ENCODE data around the gene SH3RF1. TPM values are rescaled to one million over a fixed set of nuclear protein-coding genes. Genes with fewer than 3 reads are reported as not detected.

The SH3RF1 gene
- total RNA-seq, 1 experiment from 2014 or later: 4.0 TPM

- no peak for DNase-seq (ENCODE audit: low spot score)
These were observed 18.2 kb downstream of the SH3RF1 start for GRCh38 chr4:169252339-169253112.

GRCh38 chr4:169251291-169252235 is 19.2 kb downstream of the SH3RF1 start:
- DNase-seq (ENCODE audit: low spot score): no peak

- no peak for DNase-seq (ENCODE audit: low spot score)
These were observed 20.0 kb downstream of the SH3RF1 start for GRCh38 chr4:169250796-169251195.

- no peak for DNase-seq (ENCODE audit: low spot score)
These were observed 20.8 kb downstream of the SH3RF1 start for GRCh38 chr4:169249999-169250398.

- no peak for DNase-seq (ENCODE audit: low spot score)
These were observed 21.4 kb downstream of the SH3RF1 start for GRCh38 chr4:169249214-169249973.

DNA sequence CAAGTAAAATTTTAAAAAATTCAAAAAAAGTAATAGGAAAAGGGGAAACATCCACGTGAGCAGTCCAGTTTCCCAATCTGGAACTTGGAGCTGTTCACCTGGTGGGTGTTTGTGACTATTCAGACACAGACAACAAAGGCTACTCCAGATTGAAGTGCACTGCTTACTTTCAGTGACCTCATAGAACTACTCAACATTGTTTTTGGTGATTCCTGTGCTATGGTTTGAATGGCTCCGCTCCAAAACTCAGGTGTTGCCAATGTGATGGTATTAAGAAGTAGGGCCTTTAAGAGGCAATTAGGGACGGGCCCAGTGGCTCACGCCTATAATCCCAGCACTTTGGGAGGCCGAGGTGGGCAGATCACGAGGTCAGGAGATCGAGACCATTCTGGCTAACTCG is 22.1 kb downstream of the SH3RF1 start:
- DNase-seq (ENCODE audit: low spot score): no peak

- no peak for DNase-seq (ENCODE audit: low spot score)
These were observed 23.8 kb downstream of the SH3RF1 start for GRCh38 chr4:169246957-169247396.

DNA sequence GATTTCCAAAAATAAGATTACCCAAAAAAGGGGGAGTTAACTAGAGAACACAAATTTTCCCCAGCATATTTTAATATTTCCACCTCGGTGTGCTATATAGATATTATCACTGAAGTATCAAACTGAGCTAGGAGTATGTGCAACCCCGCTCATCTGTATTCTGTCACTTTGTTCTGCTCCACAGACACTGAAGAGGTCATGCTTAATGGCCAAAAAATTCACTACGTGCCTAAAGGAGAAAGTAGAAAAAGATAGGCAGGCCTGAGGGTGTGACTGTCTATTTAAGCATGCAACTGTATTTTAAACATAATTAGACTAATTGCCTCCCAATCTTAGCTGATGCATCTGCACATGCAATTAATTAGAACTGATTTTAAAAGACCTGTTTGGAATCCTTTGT is 24.5 kb downstream of the SH3RF1 start:
- no peak for DNase-seq (ENCODE audit: low spot score)

DNA sequence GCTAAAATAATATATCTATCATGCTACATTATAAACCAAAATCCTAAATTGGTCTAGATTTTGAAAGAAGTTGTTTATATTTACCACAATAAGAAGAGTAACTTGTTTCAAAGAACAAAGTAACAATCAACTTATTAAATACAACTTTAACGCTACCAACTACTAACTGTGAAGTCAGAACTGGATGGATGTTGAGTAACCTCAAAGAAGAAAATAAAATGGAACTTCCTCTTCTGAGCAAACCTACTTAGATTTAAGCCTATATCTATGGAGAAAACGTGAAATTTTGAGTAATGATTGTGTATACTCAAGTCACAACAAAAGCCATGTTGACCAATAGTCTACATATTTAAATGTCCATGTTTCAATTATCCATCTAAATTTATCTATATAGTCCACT is 25.7 kb downstream of the SH3RF1 start:
- DNase-seq (ENCODE audit: low spot score): no peak

DNA sequence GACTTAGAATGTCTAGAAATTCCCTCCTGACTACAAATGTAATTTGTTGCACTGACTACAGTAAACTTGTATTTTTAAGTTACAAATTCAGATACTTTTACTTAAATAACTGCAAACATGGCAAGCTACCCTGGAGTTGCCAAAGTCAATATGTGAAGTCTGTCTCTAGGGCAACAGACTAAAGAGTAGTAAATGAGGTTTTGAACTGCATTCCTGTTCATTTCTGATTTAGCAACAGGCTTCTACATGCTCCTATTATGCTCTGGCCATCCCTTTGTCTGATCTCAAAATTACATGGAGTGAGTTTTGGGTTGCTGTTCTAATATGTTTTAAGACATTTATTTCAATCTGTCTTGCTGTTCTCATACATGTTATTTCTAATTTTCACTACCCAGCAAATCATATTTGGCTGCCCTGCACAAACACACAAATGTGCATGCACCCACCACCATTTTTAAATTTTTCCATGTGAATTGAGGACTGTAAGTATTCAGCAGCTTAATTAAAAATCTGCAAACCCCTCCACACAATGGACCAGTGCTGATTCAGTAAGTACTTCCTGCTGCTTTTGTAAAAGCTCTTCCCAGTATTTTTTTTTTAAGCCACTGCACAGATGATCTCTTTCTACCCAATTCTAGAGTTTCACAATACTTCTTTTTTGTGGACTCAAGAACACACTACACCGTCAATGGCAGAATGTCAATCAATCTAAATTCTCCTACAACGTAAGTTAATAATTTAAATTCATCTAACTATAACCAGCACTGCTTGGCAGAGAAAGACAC is 26.7 kb downstream of the SH3RF1 start:
- no peak for DNase-seq (ENCODE audit: low spot score)

- no peak for DNase-seq (ENCODE audit: low spot score)
These were observed 29.3 kb downstream of the SH3RF1 start for GRCh38 chr4:169241464-169241863.

DNA sequence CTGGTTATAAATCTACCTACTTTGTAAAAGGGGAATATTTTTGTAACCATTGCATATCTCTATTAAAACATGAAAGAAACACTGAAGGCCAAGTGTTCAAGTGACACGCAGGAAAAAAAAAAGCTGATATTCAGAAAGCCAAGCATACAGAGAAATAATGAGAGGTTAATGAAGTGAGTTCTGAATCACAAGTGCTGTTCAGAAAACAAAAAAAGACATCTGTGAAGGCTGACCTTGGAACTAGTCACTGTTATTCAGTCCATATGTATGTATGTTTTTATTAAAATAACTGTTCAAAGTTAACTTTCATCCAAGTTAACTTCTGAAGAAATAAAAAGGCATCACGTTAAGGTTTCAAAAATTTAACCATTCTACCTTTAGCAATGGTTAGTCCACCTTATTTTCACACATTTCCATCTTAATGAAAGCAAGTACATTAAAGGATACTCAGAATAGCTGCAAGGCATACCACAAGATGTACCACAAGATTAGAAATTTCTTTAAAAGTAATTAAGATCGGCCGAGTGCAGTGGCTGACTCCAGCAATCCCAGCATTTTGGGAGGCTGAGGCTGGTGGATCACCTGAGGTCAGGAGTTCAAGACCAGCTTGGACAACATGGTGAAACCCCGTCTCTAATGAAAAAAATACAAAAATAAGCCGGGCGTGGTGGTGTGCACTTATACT is 31.4 kb downstream of the SH3RF1 start:
- DNase-seq (ENCODE audit: low spot score): no peak

DNA sequence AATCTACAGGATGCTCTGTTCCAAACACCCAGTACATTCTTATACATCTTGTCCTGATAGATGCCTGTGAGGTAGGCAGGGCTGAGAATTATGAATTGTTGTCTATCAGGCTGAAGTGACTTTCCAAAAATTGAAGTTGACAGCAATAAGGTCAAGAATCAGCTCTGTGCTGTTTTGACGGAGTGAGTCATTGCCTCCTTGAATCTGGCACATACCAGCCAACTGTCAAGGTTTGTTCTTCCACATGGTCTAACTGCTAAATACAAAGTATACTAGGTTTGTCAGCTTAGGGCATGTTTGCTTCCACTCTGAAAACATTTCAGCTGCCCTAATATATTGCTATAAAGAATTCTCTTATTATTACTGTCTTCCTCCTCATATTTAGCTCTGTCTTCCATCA is 32.3 kb downstream of the SH3RF1 start:
- DNase-seq (ENCODE audit: low spot score): no peak

- no peak for DNase-seq (ENCODE audit: low spot score)
These were observed 33.7 kb downstream of the SH3RF1 start for GRCh38 chr4:169236873-169237626.

DNA sequence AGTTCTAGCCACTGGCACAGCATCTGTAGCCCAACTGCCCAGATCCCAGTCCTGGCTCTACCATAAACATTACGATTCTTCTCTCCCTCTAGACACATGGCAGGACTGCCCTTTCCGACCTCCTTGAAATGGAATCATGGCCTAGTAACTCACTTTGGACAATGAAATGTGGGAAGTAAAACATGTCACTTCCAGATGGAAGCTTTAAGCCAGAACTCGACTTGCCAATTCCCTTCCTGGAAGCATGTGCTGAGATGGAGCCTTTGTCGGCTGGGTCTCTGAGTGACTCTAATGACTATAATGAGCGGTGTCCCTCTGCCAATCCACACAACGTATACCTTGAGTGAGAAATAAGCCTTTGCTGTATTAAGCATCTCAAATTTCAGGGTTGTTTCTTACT is 34.7 kb downstream of the SH3RF1 start:
- no peak for DNase-seq (ENCODE audit: low spot score)

DNA sequence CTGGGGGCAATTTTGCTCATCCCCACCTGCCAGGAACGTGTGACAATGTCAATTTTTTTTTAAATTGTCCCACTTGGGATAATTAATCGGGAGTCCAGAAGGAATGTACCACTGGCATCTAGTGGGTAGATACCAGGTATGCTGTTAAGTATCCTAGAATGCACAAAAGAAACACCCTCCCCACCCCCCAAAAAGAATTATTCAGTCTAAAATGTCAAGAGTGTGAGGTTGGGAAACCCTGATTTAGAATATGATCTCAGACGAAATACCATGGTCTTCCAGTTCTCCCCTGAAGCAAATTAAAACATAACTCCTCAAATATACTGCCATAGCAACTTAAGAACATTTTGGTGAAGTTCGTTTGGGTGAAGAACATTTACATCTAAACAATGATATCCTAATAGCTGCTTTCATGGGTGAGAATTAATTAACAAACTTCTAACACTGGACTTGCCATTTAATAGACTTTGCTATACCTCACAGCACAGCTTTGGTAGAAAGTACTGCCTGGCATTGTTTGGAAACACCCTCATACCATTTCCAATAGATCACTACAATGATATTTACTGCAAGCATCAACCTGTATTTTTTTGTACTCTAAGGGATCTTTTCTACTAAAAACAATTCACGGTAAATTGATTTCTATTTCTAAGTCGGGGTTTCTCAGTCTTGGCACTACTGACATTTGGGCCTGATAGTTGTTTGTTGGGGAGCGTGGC is 36.5 kb downstream of the SH3RF1 start:
- no peak for DNase-seq (ENCODE audit: low spot score)

GRCh38 chr4:169233691-169234090 is 37.1 kb downstream of the SH3RF1 start:
- no peak for DNase-seq (ENCODE audit: low spot score)

GRCh38 chr4:169231647-169232262 is 39.0 kb downstream of the SH3RF1 start:
- DNase-seq (ENCODE audit: low spot score): no peak

GRCh38 chr4:169229571-169230028 is 41.2 kb downstream of the SH3RF1 start:
- DNase-seq (ENCODE audit: low spot score): peak; percentile 82

Measured in H4 (cell line).